ENCODE data around the gene EXO5.
"Not testable (repeated sequence)": the region's sequence is repeated elsewhere in the genome, so short reads cannot be mapped to it uniquely, and the experiment has no call there.

EXO5 gene

GRCh38 chr1:40478276-40478675, 30.3 kb upstream of the EXO5 start:
- DNase-seq (ENCODE audit: insufficient read length, low spot score): no peak
- FAIRE-seq: no peak
- TF ChIP-seq CTCF (IDR thresholded peaks at IDR 0.05; ENCODE audit: insufficient read depth, missing control alignments): no peak

- no peak for DNase-seq (ENCODE audit: insufficient read length, low spot score)
- TF ChIP-seq CTCF (IDR thresholded peaks at IDR 0.05; ENCODE audit: insufficient read depth, missing control alignments): no peak
- FAIRE-seq: no peak
These were observed 29.4 kb upstream of the EXO5 start for GRCh38 chr1:40479156-40479555.

GRCh38 chr1:40495315-40495903, 13.2 kb upstream of the EXO5 start:
- FAIRE-seq: no peak
- DNase-seq (ENCODE audit: insufficient read length, low spot score): no peak
- no peak for TF ChIP-seq CTCF (IDR thresholded peaks at IDR 0.05; ENCODE audit: insufficient read depth, missing control alignments)

GRCh38 chr1:40502651-40503050, 5.9 kb upstream of the EXO5 start:
- DNase-seq (ENCODE audit: insufficient read length, low spot score); FAIRE-seq: not testable (repeated sequence)

GRCh38 chr1:40507973-40508372, 594 bp upstream of the EXO5 start:
- DNase-seq (ENCODE audit: insufficient read length, low spot score) (no peak), FAIRE-seq (no peak)
- TF ChIP-seq CTCF (IDR thresholded peaks at IDR 0.05; ENCODE audit: insufficient read depth, missing control alignments): no peak

GRCh38 chr1:40519517-40519916, 10.9 kb downstream of the EXO5 start:
- no peak for FAIRE-seq
- TF ChIP-seq CTCF (IDR thresholded peaks at IDR 0.05; ENCODE audit: insufficient read depth, missing control alignments): no peak
- no peak for DNase-seq (ENCODE audit: insufficient read length, low spot score)

- no peak for TF ChIP-seq CTCF (IDR thresholded peaks at IDR 0.05; ENCODE audit: insufficient read depth, missing control alignments)
- FAIRE-seq (no peak), DNase-seq (ENCODE audit: insufficient read length, low spot score) (no peak)
These were observed 22.3 kb downstream of the EXO5 start for GRCh38 chr1:40530735-40531380.

Measured in D721Med (cell line).